HG03095 (cell line): ENCODE measurements around the gene SKOR2.
"Not testable (repeated sequence)": the region's sequence is repeated elsewhere in the genome, so short reads cannot be mapped to it uniquely, and the experiment has no call there.

Experiments used
- ATAC-seq: cut with Tn5 transposase; IDR thresholded peaks from one replicate; pipeline ENCODE4 v1.9.1; 2021; ENCODE audit warnings: moderate library complexity; ENCODE audit not compliant: unreplicated experiment

The SKOR2 gene

DNA sequence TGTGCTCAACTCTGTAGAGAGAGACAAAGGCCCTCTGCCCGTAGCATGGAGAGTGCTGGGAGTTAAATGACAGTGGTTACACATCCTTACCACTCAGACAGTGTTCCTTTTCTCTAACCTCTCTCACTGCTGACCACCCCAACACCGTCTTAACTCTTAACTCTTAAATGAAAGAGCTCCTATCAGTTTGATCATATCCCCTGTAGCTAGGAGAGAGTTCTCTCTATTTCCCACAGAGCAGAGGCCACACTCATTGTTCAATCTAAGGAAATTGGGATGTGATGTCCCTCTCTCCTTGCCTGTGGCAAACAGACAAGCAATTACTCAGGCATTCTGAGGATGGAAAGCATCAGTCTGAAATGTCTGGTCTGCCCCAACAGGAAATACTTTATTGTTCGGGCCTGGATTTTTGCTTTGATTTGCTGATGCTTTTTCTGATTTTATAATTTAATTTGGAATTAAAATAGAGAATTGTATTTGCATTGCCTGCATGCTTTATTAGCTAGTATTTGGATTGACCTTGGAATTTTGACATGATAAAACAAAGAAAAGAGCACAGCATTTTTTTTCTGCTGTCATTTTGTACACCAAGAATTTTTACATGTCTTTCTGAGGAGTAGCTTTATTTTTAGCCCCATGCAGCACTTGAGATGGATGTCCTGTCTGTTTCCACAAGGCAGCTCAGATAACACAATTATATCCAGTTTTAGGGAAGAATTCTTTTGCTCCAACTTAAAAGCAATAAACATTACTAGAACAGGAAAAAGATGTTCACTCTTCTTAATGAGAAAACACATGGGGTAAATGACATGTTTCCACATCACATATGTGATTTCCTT is 47.6 kb downstream of the SKOR2 start:
- no peak for ATAC-seq

GRCh38 chr18:47195961-47196360 is 55.5 kb downstream of the SKOR2 start:
- ATAC-seq = not testable (repeated sequence)

- ATAC-seq = no peak
These were observed 59.5 kb downstream of the SKOR2 start for GRCh38 chr18:47191961-47192360.

DNA sequence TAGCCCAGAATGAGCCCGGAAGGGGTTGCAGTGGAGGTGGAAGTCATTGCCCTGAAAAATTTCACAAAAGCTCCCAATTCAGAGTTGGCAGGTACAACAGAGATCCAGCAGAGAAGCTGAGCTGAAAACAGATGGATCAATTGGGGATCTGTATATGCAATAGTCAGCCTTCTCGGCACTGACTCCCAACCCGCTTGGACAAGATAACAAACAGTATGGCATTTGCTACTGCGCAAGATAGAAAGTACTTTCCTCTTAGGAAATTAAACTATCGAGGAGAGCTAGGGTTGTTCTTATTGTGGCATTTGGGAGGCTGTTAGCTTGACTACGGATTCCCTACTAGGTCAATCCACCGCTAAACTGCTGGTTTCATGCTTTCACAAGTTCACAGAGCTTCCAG is 63.7 kb downstream of the SKOR2 start:
- no peak for ATAC-seq

GRCh38 chr18:47184419-47185050 is 66.9 kb downstream of the SKOR2 start:
- no peak for ATAC-seq

DNA sequence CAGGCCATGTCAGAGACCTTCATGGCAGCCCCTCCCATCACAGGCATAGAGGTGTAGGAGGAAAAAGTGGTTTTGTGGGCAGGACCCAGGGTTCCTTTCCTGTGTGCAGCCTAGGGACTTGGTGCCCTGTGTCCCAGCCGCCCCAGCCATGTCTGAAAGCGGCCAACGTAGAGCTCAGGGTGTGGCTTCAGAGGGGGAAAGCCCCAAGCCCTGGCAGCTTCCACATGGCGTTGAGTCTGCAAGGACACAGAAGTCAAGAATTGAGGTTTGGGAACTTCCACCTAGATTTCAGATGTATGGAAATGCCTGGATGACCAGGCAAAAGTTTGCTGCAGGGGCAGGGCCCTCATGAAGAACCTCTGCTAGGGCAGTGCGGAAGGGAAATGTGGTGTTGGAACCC is 69.3 kb downstream of the SKOR2 start:
- ATAC-seq = not testable (repeated sequence)

GRCh38 chr18:47180765-47181164 is 70.7 kb downstream of the SKOR2 start:
- ATAC-seq = no peak

- ATAC-seq = no peak
These were observed 71.9 kb downstream of the SKOR2 start for GRCh38 chr18:47179520-47179919.

GRCh38 chr18:47175898-47176575 is 75.4 kb downstream of the SKOR2 start, which contains the start of gene IER3IP1:
Gene IER3IP1, minus strand, starts transcription at chr18:47176364. Its CDS starts 87 bp downstream, at chr18:47176277.
- peak; percentile 82 for ATAC-seq

DNA sequence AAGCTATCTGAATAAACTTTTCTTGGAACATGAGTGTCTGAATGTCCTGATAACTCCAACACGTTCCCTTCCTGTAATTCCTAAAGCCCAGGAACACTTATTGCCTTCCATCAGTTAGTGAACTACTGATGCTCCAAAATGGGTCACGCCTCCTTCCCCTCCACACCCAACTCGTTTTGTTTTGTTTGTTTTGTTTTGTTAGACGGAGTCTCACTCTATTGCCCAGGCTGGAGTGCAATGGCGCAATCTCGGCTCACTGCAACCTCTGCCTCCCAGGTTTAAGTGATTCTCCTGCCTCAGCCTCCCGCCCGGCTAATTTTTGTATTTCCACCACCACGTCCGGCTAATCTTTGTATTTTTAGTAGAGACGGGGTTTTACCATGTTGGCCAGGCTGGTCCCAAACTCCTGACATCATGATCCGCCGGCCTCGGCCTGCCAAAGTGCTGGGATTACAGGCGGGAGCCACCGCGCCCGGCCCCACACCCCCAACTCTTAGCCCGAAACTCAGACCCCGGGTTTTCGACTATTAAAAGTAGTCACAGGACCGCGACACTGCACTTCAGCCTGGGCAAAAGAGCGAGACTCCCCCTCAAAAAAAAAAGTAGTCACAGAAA is 76.1 kb downstream of the SKOR2 start:
- ATAC-seq = no peak

DNA sequence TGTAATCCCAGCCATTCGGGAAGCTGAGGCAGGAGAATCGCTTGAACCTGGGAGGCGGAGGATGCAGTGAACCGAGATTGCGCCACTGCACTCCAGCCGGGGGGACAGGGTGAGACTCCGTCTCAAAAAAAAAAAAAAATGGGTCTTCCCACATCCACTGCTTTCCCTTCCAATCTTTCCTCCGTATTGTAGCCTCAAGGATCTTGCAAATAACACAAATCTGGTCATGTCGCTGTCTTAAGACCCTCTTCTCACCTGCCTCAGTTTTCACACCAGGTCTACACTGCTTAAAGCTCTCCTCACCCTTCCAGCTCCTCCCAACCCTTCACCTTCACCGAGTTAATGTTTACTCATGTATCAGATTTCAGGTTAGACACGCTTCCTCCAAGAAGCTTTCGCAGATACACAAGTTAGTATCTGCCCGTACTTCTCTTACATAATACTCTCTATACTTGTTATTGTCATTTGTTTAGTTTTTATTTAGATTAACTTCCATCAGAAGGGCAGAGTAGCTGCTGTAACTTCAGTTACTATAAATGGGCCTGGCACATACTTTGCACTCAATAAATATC is 76.8 kb downstream of the SKOR2 start:
- no peak for ATAC-seq

- ATAC-seq = no peak
These were observed 79.0 kb downstream of the SKOR2 start for GRCh38 chr18:47172476-47172875.

- no peak for ATAC-seq
These were observed 82.5 kb downstream of the SKOR2 start for GRCh38 chr18:47168913-47169312.

GRCh38 chr18:47168509-47168908 is 83.0 kb downstream of the SKOR2 start:
- ATAC-seq = no peak

GRCh38 chr18:47166294-47166693 is 85.2 kb downstream of the SKOR2 start:
- ATAC-seq = no peak

DNA sequence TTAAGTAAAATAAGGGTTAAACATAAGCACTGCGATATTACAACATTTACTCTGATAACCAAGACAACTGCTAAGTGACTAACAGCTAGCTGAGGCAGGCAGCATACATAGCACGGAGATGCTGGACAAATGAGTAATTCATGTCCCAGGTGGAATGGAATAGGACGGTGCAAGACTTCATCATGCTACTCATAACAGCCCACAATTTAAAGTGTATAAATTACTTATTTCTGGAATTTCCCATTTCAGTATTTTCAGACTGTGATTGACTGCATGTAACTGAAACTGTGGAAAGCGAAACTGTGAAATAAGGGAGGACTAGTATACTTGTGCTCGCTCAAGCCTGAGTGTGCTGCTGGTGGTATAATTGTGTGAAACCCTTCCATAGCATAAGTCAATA is 88.2 kb downstream of the SKOR2 start:
- peak; percentile 74 for ATAC-seq

DNA sequence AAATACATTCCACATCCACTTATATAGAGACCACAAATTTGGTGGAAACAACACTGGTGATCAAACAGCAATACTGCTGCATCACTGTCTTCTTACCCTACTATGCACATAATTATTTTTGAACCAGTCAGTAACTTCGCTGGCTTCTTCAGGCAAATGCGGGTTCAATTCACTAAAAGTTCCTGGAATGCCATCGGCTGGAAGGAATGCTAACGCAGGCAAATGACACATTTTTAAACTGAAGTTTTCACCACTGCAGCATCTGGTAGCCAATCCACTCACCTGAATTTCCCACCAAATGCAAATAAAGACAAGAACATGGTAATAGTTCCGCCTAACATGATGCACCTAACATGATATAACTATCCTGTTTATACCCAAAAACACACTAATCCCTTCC is 91.2 kb downstream of the SKOR2 start:
- no peak for ATAC-seq

DNA sequence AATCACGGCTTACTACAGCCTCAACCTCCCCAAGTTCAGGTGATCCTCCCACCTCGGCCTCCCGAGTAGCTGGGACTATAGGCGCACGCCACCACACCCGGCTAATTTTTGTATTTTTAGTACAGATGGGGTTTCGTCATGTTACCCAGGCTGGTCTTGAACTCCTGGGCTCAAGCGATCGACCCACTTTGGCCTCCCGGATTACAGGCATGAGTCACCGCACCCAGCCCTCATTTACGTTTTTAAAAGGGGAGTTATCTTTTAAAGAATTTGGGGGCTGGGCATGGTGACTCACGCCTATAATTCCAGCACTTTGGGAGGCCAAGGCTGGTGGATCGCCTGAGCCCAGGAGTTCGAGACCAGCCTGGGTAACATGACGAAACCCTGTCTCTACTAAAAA is 93.1 kb downstream of the SKOR2 start:
- not testable (repeated sequence) for ATAC-seq
